Panc1 (cell line): ENCODE measurements around the gene GCFC2. TPM values are rescaled to one million over a fixed set of nuclear protein-coding genes. Genes with fewer than 3 reads are reported as not detected.

Experiments used
- ATAC-seq: fragments of 200-7000 bp; cut with Tn5 transposase; 2 replicates; pipeline ENCODE4 v1.9.1; 2020; ENCODE audit warnings: mild to moderate bottlenecking, moderate library complexity
- BruUV-seq: library from RNA; stranded (reverse); fragments of 400-500 nt; replicated peaks from 2 replicates; lab custom pipeline; 2021; lab: Mats Ljungman, UMichigan
- CTCF ChIA-PET: fragments of 300-600 bp; sonication (Branson Sonifier 250); formaldehyde crosslinking; loops from one replicate; lab custom pipeline; 2022; ENCODE audit warnings: antibody characterized with exemption; lab: Charles Lee
- POLR2A ChIA-PET: fragments of 300-600 bp; sonication (Branson Sonifier 250); formaldehyde crosslinking; loops from one replicate; lab custom pipeline; 2022; ENCODE audit warnings: antibody characterized with exemption; lab: Charles Lee
- DNase-seq: peaks from one replicate; pipeline ENCODE4 v3.0.0-alpha.2; 2010; ENCODE audit warnings: low read depth, low spot score
- H3K27ac ChIP-seq: 2 replicates; pipeline ENCODE4 v1.5.1; 2011; ENCODE audit warnings: mild to moderate bottlenecking, low read length, inconsistent platforms
- H3K27me3 ChIP-seq: fragments of 200-500 bp; sonication (Bioruptor generic); 2 replicates; pipeline ENCODE4 v1.6.0; 2014; ENCODE audit warnings: low read length, inconsistent platforms; ENCODE audit not compliant: control insufficient read depth, insufficient read depth
- H3K36me3 ChIP-seq: fragments of 200-500 bp; sonication (Bioruptor generic); 2 replicates; pipeline ENCODE4 v1.5.1; 2014; ENCODE audit warnings: inconsistent platforms, mild to moderate bottlenecking, low read length, moderate library complexity; ENCODE audit not compliant: control insufficient read depth, insufficient read depth
- H3K4me1 ChIP-seq: 2 replicates; pipeline ENCODE4 v1.5.1; 2011; ENCODE audit warnings: inconsistent platforms, mild to moderate bottlenecking, low read length, moderate library complexity; ENCODE audit not compliant: control insufficient read depth, insufficient read depth
- H3K4me3 ChIP-seq, 2 experiments: 2 replicates each; pipeline ENCODE4 v1.5.1; 2011 to 2012; ENCODE audit warnings: low read depth in 2 of 2, low read length in 2 of 2, mild to moderate bottlenecking in 2 of 2, inconsistent platforms in 1 of 2, moderate library complexity in 1 of 2
- H3K9me3 ChIP-seq: fragments of 200-500 bp; sonication (Bioruptor generic); 2 replicates; pipeline ENCODE4 v1.5.1; 2014; ENCODE audit warnings: low read depth, mild to moderate bottlenecking, inconsistent platforms, low read length, moderate library complexity; ENCODE audit not compliant: control insufficient read depth, insufficient read depth
- POLR2AphosphoS5 ChIP-seq: IDR thresholded peaks from 2 replicates; pipeline ENCODE4 v1.6.1; 2012; ENCODE audit warnings: mild to moderate bottlenecking, low read depth, low read length, moderate library complexity
- SIN3A ChIP-seq: IDR thresholded peaks from 2 replicates; pipeline ENCODE4 v1.6.1; 2012; ENCODE audit warnings: low read depth, mild to moderate bottlenecking, low read length, moderate library complexity, borderline replicate concordance; ENCODE audit not compliant: insufficient read depth
- TCF7L2 ChIP-seq: IDR thresholded peaks from 2 replicates; pipeline ENCODE4 v1.6.1; 2011; ENCODE audit warnings: mild to moderate bottlenecking, low read depth, low read length, inconsistent platforms
- in situ Hi-C: cut with HindIII; loops from 2 replicates; pipeline ENCODE4 v1.10.0; 2016; ENCODE audit warnings: low sequenced_read_pairs, low pct_unique_long_range_greater_than_20kb
- intact Hi-C: fragments of 100-400 bp; cut with micrococcal nuclease; formaldehyde crosslinking; loops from one replicate; pipeline ENCODE4 v1.10.0; 2022; ENCODE audit not compliant: unreplicated experiment
- total RNA-seq: library from RNA; stranded (reverse); gene quantifications from one replicate; pipeline ENCODE4 v1.2.1, GENCODE V29; 2021; ENCODE audit not compliant: unreplicated experiment
- TF ChIP-seq, protein P1 (sequence below): fragments of 450-650 bp; IDR thresholded peaks from 2 replicates; pipeline ENCODE4 v1.5.1; 2017; ENCODE audit warnings: mild to moderate bottlenecking
- TF ChIP-seq, protein P2 (sequence below), 2 experiments: IDR thresholded peaks; 2 replicates each; pipeline ENCODE4 v1.6.1; 2011 to 2012; ENCODE audit warnings: low read depth in 2 of 2, control low read depth in 1 of 2, low read length in 1 of 2, mild to moderate bottlenecking in 1 of 2, moderate library complexity in 1 of 2; ENCODE audit not compliant: insufficient read depth in 1 of 2

Gene GCFC2
- total RNA-seq, 1 experiment from 2014 or later, result 26.3 TPM

GRCh38 chr2:75634945-75635344 is 75.8 kb downstream of the GCFC2 start:
- H3K27ac ChIP-seq, result no peak overlapping the region
- ChIA-PET CTCF (no interaction called here), POLR2A (no interaction called here)
- ATAC-seq (no peak), DNase-seq (no peak)
- H3K9me3 ChIP-seq, result no peaks in the 10 kb centered on the region
- no peak overlapping the region for H3K4me3 ChIP-seq
- TF ChIP-seq, protein P1, sequence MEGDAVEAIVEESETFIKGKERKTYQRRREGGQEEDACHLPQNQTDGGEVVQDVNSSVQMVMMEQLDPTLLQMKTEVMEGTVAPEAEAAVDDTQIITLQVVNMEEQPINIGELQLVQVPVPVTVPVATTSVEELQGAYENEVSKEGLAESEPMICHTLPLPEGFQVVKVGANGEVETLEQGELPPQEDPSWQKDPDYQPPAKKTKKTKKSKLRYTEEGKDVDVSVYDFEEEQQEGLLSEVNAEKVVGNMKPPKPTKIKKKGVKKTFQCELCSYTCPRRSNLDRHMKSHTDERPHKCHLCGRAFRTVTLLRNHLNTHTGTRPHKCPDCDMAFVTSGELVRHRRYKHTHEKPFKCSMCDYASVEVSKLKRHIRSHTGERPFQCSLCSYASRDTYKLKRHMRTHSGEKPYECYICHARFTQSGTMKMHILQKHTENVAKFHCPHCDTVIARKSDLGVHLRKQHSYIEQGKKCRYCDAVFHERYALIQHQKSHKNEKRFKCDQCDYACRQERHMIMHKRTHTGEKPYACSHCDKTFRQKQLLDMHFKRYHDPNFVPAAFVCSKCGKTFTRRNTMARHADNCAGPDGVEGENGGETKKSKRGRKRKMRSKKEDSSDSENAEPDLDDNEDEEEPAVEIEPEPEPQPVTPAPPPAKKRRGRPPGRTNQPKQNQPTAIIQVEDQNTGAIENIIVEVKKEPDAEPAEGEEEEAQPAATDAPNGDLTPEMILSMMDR, result no peak
- TF ChIP-seq SIN3A (no peak), TCF7L2 (no peak), POLR2AphosphoS5 (no peak)
- TF ChIP-seq, protein P2, sequence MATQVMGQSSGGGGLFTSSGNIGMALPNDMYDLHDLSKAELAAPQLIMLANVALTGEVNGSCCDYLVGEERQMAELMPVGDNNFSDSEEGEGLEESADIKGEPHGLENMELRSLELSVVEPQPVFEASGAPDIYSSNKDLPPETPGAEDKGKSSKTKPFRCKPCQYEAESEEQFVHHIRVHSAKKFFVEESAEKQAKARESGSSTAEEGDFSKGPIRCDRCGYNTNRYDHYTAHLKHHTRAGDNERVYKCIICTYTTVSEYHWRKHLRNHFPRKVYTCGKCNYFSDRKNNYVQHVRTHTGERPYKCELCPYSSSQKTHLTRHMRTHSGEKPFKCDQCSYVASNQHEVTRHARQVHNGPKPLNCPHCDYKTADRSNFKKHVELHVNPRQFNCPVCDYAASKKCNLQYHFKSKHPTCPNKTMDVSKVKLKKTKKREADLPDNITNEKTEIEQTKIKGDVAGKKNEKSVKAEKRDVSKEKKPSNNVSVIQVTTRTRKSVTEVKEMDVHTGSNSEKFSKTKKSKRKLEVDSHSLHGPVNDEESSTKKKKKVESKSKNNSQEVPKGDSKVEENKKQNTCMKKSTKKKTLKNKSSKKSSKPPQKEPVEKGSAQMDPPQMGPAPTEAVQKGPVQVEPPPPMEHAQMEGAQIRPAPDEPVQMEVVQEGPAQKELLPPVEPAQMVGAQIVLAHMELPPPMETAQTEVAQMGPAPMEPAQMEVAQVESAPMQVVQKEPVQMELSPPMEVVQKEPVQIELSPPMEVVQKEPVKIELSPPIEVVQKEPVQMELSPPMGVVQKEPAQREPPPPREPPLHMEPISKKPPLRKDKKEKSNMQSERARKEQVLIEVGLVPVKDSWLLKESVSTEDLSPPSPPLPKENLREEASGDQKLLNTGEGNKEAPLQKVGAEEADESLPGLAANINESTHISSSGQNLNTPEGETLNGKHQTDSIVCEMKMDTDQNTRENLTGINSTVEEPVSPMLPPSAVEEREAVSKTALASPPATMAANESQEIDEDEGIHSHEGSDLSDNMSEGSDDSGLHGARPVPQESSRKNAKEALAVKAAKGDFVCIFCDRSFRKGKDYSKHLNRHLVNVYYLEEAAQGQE (IDR thresholded peaks at IDR 0.05; ENCODE audit: insufficient read depth in 1 of 2, low read depth in 2 of 2, low read length in 1 of 2), result no peak
- H3K36me3 ChIP-seq, result no peaks in the 10 kb centered on the region
- intact Hi-C loops (no loop called here), in situ Hi-C loops (no loop called here)
- H3K27me3 ChIP-seq, result peaks cover 5% of the 10 kb centered on the region; the same call in 1 of the 2 replicates
- no TSS peak for BruUV-seq
- no peaks in the 10 kb centered on the region for H3K4me1 ChIP-seq

DNA sequence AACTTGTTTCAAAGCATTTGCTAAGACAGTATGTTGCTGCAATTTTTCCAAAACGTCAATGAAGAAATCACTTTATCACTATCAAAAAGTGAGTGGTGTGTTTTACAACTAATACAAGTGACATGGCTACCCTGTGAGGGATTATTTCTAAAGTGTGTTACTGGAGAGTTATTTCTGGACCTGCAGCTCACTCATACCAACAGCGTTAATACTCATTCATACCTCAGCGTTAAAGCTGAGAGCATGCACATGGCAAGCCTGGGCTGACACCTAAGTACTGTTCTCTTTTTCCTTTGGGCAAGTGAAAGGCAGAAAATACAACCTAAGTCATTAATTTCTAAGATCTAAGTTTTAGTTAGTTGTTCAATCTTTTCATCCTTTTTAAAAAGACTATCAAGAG is 77.1 kb downstream of the GCFC2 start:
- H3K4me1 ChIP-seq, result no peaks in the 10 kb centered on the region
- no peak for DNase-seq
- CTCF ChIA-PET, result interaction anchor here (0.7 kb wide), 1 partner anchor 725 kb away, joined by 3 read pairs; no protein-coding TSS in a partner anchor
- no peak for TF ChIP-seq POLR2AphosphoS5
- TF ChIP-seq SIN3A, result no peak
- TF ChIP-seq, protein P2 (IDR thresholded peaks at IDR 0.05; ENCODE audit: insufficient read depth in 1 of 2, low read depth in 2 of 2, low read length in 1 of 2), result no peak
- TF ChIP-seq TCF7L2, result no peak
- TF ChIP-seq, protein P1, result no peak
- intact Hi-C loops, result no loop called here
- no peak overlapping the region for H3K4me3 ChIP-seq
- in situ Hi-C loops, result no loop called here
- no peaks in the 10 kb centered on the region; the same call in 1 of the 2 replicates for H3K36me3 ChIP-seq
- peaks cover 3% of the 10 kb centered on the region; the same call in 1 of the 2 replicates for H3K27me3 ChIP-seq
- H3K9me3 ChIP-seq, result no peaks in the 10 kb centered on the region
- no TSS peak for BruUV-seq
- H3K27ac ChIP-seq, result no peak overlapping the region
- ATAC-seq, result no peak
- POLR2A ChIA-PET, result no interaction called here
